B cell (primary cell): ENCODE data around the gene XCL2.

ENCODE experiments used
- EZH2 ChIP-seq: IDR thresholded peaks from 2 replicates; pipeline ENCODE4 v1.6.1; 2012; ENCODE audit warnings: borderline replicate concordance, low read depth, mild to moderate bottlenecking, moderate library complexity, low read length; ENCODE audit not compliant: insufficient read depth, poor library complexity, severe bottlenecking
- TF ChIP-seq, protein P1 (sequence below): fragments of 200-600 bp; IDR thresholded peaks from one replicate; pipeline ENCODE4 v1.8.0; 2022; ENCODE audit warnings: antibody characterized with exemption, mild to moderate bottlenecking

GRCh38 chr1:168583571-168583970 lies 39.8 kb upstream of the XCL2 start:
- TF ChIP-seq, protein P1, sequence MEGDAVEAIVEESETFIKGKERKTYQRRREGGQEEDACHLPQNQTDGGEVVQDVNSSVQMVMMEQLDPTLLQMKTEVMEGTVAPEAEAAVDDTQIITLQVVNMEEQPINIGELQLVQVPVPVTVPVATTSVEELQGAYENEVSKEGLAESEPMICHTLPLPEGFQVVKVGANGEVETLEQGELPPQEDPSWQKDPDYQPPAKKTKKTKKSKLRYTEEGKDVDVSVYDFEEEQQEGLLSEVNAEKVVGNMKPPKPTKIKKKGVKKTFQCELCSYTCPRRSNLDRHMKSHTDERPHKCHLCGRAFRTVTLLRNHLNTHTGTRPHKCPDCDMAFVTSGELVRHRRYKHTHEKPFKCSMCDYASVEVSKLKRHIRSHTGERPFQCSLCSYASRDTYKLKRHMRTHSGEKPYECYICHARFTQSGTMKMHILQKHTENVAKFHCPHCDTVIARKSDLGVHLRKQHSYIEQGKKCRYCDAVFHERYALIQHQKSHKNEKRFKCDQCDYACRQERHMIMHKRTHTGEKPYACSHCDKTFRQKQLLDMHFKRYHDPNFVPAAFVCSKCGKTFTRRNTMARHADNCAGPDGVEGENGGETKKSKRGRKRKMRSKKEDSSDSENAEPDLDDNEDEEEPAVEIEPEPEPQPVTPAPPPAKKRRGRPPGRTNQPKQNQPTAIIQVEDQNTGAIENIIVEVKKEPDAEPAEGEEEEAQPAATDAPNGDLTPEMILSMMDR, result no peak
- TF ChIP-seq EZH2, result no peak
